Erythroblast (primary cell): ENCODE measurements around the gene MBD4.
"Not testable (repeated sequence)": the region's sequence is repeated elsewhere in the genome, so short reads cannot be mapped to it uniquely, and the experiment has no call there.

ENCODE experiments used
- DNase-seq, 2 experiments: peaks; one replicate each; lab custom pipeline; 2025; lab: John Stamatoyannopoulos, UW
- GATA1 ChIP-seq: IDR thresholded peaks from 2 replicates; pipeline ENCODE4 v1.6.1; 2011; ENCODE audit warnings: low read depth, mild to moderate bottlenecking, control low read depth, low read length, moderate library complexity
- POLR2A ChIP-seq: IDR thresholded peaks from 2 replicates; pipeline ENCODE4 v1.6.1; 2011; ENCODE audit warnings: mild to moderate bottlenecking, low read length

MBD4 gene

DNA sequence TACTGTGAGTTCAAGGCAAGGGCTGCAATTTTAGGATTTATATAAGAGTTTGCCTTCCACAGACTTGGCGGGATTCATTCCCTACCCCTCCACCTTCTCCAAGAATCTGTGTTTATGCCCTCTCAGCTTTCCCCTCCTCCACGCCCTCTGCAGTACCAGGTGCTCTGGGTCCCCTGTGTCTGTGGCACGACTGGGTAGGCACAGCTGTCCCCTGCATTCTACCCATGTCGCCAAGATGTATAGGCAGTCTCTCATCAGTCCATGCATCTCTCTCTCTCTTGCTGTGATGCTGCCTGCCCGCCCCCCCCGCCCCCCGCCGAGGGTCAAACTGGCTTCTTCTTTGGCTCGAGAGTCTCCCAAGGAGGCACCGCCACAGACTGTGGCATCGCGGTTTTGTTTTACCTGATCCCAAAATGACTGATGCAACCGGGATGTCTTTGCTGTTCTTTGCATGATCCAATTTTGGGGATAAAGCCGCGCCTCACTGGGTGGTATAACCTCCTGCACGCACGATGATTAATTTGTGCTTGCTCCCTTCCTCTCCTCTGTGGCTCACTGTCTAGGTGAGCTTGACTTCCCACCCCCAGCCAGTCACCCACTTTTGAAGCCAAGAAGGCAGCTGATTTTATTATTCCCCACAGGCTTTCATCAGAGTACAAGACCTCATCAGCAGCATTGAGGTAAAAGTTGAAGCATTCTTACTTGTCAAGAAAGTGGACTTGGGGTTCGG lies 55.0 kb downstream of the MBD4 start:
- TF ChIP-seq GATA1 (no peak), POLR2A (no peak)
- no peak for DNase-seq

DNA sequence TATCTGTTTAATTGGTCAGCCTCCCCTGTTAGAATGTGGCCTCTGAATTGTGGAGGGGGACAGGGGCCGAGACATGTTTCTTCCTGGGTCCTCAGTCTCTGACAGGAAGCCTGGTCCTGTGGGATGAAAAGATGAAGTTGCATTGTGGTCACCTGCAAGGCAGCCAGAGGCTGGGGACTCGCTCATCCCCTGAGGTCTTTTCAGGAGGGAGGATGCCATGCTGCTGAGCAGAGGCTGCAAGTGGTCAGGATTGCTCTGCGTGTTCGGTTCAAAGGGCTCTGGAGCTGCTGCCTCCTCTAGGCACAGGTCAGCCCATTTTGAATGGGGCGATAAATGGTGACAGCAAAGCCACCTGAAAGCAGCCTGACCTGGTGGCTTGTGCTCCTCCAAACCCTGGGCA lies 55.6 kb downstream of the MBD4 start:
- DNase-seq, result not testable (repeated sequence)

GRCh38 chr3:129383292-129383860 lies 56.4 kb downstream of the MBD4 start:
- peak; percentile 72 to 81 for DNase-seq
- TF ChIP-seq POLR2A (no peak), GATA1 (no peak)

DNA sequence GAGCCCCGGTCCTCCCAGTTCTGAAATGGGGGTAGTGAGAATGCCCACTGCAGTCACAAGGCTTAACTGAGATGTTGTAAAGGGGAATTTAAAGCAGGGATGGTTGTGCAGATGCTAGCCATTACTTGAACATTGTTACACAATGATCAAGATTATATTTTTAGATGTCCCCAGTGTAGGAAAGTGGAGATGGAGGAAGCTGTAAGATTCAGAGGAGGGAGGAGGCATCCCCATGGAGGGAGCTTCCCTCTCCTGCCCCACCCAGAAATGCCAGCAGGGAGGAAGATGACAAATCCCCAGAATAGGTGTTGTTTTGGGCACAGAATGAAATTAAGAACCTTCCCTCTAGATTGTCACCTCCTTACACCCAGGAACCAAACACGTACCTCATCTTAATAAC lies 57.4 kb downstream of the MBD4 start:
- no peak for TF ChIP-seq POLR2A
- no peak for TF ChIP-seq GATA1
- DNase-seq, result no peak
